Measurements from ENCODE around the gene CTTNBP2NL. TPM values are rescaled to one million over a fixed set of nuclear protein-coding genes. Genes with fewer than 3 reads are reported as not detected.

CTTNBP2NL gene
- 9.4 and 10.7 TPM in 2 replicates for total RNA-seq (2014; rRNA removed; shearing (Covaris generic))
- polyA plus RNA-seq (2014; cell fraction: nucleus; rRNA removed), result 1.5 and 2.5 TPM in 2 replicates

- peak; percentile 91 for DNase-seq (ENCODE audit: extremely low read depth, low read depth)
Measured at GRCh38 chr1:112395821-112396652, at the start of gene CTTNBP2NL. Gene CTTNBP2NL (plus strand): TSS chr1:112396214. CDS start chr1:112416166, 19,952 bp downstream.

GRCh38 chr1:112346801-112347350 is 49.1 kb upstream of the CTTNBP2NL start:
- no peak for DNase-seq (ENCODE audit: extremely low read depth, low read depth)

GRCh38 chr1:112356765-112357164 is 39.2 kb upstream of the CTTNBP2NL start:
- DNase-seq (ENCODE audit: extremely low read depth, low read depth), result no peak

GRCh38 chr1:112357467-112357866 is 38.5 kb upstream of the CTTNBP2NL start:
- DNase-seq (ENCODE audit: extremely low read depth, low read depth), result no peak

GRCh38 chr1:112358061-112358770 is 37.8 kb upstream of the CTTNBP2NL start:
- DNase-seq (ENCODE audit: extremely low read depth, low read depth), result no peak

GRCh38 chr1:112358798-112359408 is 37.1 kb upstream of the CTTNBP2NL start:
- DNase-seq (ENCODE audit: extremely low read depth, low read depth), result peak; percentile 33

- no peak for DNase-seq (ENCODE audit: extremely low read depth, low read depth)
Measured at GRCh38 chr1:112359961-112360767, 35.9 kb upstream of the CTTNBP2NL start.

- DNase-seq (ENCODE audit: extremely low read depth, low read depth), result no peak
Measured at GRCh38 chr1:112363636-112364035, 32.4 kb upstream of the CTTNBP2NL start.

GRCh38 chr1:112368198-112368597 is 27.8 kb upstream of the CTTNBP2NL start:
- DNase-seq (ENCODE audit: extremely low read depth, low read depth), result no peak

GRCh38 chr1:112369392-112370285 is 26.4 kb upstream of the CTTNBP2NL start:
- peak; percentile 75 for DNase-seq (ENCODE audit: extremely low read depth, low read depth)

- no peak for DNase-seq (ENCODE audit: extremely low read depth, low read depth)
Measured at GRCh38 chr1:112370996-112371395, 25.0 kb upstream of the CTTNBP2NL start.

- no peak for DNase-seq (ENCODE audit: extremely low read depth, low read depth)
Measured at GRCh38 chr1:112371775-112372174, 24.2 kb upstream of the CTTNBP2NL start.

GRCh38 chr1:112373806-112374205 is 22.2 kb upstream of the CTTNBP2NL start:
- DNase-seq (ENCODE audit: extremely low read depth, low read depth), result no peak

GRCh38 chr1:112375701-112376100 is 20.3 kb upstream of the CTTNBP2NL start:
- no peak for DNase-seq (ENCODE audit: extremely low read depth, low read depth)

GRCh38 chr1:112380356-112380755 is 15.7 kb upstream of the CTTNBP2NL start:
- DNase-seq (ENCODE audit: extremely low read depth, low read depth), result no peak

GRCh38 chr1:112381324-112382076 is 14.5 kb upstream of the CTTNBP2NL start:
- no peak for DNase-seq (ENCODE audit: extremely low read depth, low read depth)

GRCh38 chr1:112383759-112384370 is 12.1 kb upstream of the CTTNBP2NL start:
- no peak for DNase-seq (ENCODE audit: extremely low read depth, low read depth)
